Smooth muscle cell (in vitro differentiated cells): ENCODE results near the gene RCOR2. TPM values are rescaled to one million over a fixed set of nuclear protein-coding genes. Genes with fewer than 3 reads are reported as not detected.
A peak's percentile ranks its signal among the peaks of the same experiment; 100 is the strongest.

Source experiments
- DNase-seq: peaks from one replicate; lab custom pipeline; 2025; ENCODE audit not compliant: unreplicated experiment; lab: John Stamatoyannopoulos, UW
- H2AFZ ChIP-seq: fragments of 200-600 bp; sonication (generic); 2 replicates; pipeline ENCODE4 v1.6.0; 2016; ENCODE audit warnings: antibody characterized with exemption, low read depth, mild to moderate bottlenecking
- H3F3A ChIP-seq: fragments of 200-600 bp; sonication (generic); 2 replicates; pipeline ENCODE4 v1.6.0; 2017; ENCODE audit warnings: antibody characterized with exemption, low read depth
- H3K27ac ChIP-seq: fragments of 200-600 bp; sonication (generic); 2 replicates; pipeline ENCODE4 v1.5.1; 2016; ENCODE audit warnings: low read depth, mild to moderate bottlenecking
- H3K27me3 ChIP-seq: fragments of 200-600 bp; sonication (generic); 2 replicates; pipeline ENCODE4 v1.6.1; 2016; ENCODE audit warnings: low read depth, mild to moderate bottlenecking
- H3K36me3 ChIP-seq: fragments of 200-600 bp; sonication (generic); 2 replicates; pipeline ENCODE4 v1.5.1; 2016; ENCODE audit warnings: low read depth
- H3K4me1 ChIP-seq: fragments of 200-600 bp; sonication (generic); 2 replicates; pipeline ENCODE4 v1.5.1; 2016; ENCODE audit warnings: low read depth
- H3K4me2 ChIP-seq: fragments of 200-600 bp; sonication (generic); 2 replicates; pipeline ENCODE4 v1.6.0; 2016; ENCODE audit warnings: mild to moderate bottlenecking
- H3K4me3 ChIP-seq: fragments of 200-600 bp; sonication (generic); 2 replicates; pipeline ENCODE4 v1.5.1; 2016; ENCODE audit warnings: mild to moderate bottlenecking
- H3K79me2 ChIP-seq: fragments of 200-600 bp; sonication (generic); 2 replicates; pipeline ENCODE4 v1.6.0; 2016; ENCODE audit warnings: low read depth, mild to moderate bottlenecking
- H3K9ac ChIP-seq: fragments of 200-600 bp; sonication (generic); 2 replicates; pipeline ENCODE4 v1.6.0; 2016; ENCODE audit warnings: low read depth
- H3K9me3 ChIP-seq: fragments of 200-600 bp; sonication (generic); replicated peaks from 2 replicates; pipeline ENCODE4 v1.5.1; 2016; ENCODE audit warnings: low read depth
- H4K20me1 ChIP-seq: fragments of 200-600 bp; sonication (generic); 2 replicates; pipeline ENCODE4 v1.6.0; 2016; ENCODE audit warnings: low read depth
- CTCF ChIP-seq: fragments of 200-600 bp; sonication (generic); IDR thresholded peaks from 2 replicates; pipeline ENCODE4 v1.5.1; 2017; ENCODE audit warnings: borderline replicate concordance, mild to moderate bottlenecking, antibody characterized with exemption; ENCODE audit not compliant: insufficient read depth, poor library complexity, severe bottlenecking
- WGBS: methylation state at CpG from one replicate; pipeline ENCODE4 v1.1.7; 2016; ENCODE audit warnings: low lambda C conversion rate; 5-methylcytosine and 5-hydroxymethylcytosine counted together
- polyA plus RNA-seq: library from polyadenylated mRNA; unstranded; fragments of >200 nt; fragmentation: Nextera tagmentation; extraction: Ambion mirVana; gene quantifications from 2 replicates; pipeline ENCODE4 v1.2.1, GENCODE V29; 2016
- total RNA-seq: library from RNA; depleted of rRNA; stranded (reverse); fragments of >200 nt; gene quantifications from 2 replicates; pipeline ENCODE4 v1.2.3, GENCODE V29; 2014

Gene RCOR2
- total and polyA plus RNA-seq, 2 experiments from 2014 or later = 8.5 to 8.7 TPM

- H4K20me1 ChIP-seq = peaks cover 99% of the 10 kb centered on the region
- H3K4me1 ChIP-seq = peaks cover 5% of the 10 kb centered on the region
- H3K27me3 ChIP-seq = no peaks in the 10 kb centered on the region
- H3K9me3 ChIP-seq = no peaks in the 10 kb centered on the region
- H3K36me3 ChIP-seq = no peaks in the 10 kb centered on the region
- H3K27ac ChIP-seq = peak overlapping the region; percentile 37
- H3K79me2 ChIP-seq = peaks cover 84% of the 10 kb centered on the region
- H3F3A ChIP-seq = peaks cover 14% of the 10 kb centered on the region
- H3K4me3 ChIP-seq = no peak overlapping the region
- no peak overlapping the region for H2AFZ ChIP-seq
- WGBS = 36% methylated on average over 11 of the region's 11 CpGs
- H3K4me2 ChIP-seq = peak overlapping the region; percentile 60
- peak; percentile 13 for TF ChIP-seq CTCF
- DNase-seq = peak; percentile 25
- no peak overlapping the region for H3K9ac ChIP-seq
Measured at GRCh38 chr11:63871962-63872799, 44.8 kb downstream of the RCOR2 start.

GRCh38 chr11:63870351-63871140 lies 46.4 kb downstream of the RCOR2 start:
- 86% methylated on average over 14 of the region's 14 CpGs for WGBS
- H3K4me1 ChIP-seq = peaks cover 5% of the 10 kb centered on the region
- H3K4me3 ChIP-seq = no peak overlapping the region
- H3K4me2 ChIP-seq = no peak overlapping the region
- peaks cover 99% of the 10 kb centered on the region for H4K20me1 ChIP-seq
- no peak overlapping the region for H3K9ac ChIP-seq
- no peak overlapping the region for H2AFZ ChIP-seq
- peaks cover 80% of the 10 kb centered on the region for H3K79me2 ChIP-seq
- H3K9me3 ChIP-seq = no peaks in the 10 kb centered on the region
- H3K27ac ChIP-seq = no peak overlapping the region
- no peak for DNase-seq
- peaks cover 14% of the 10 kb centered on the region for H3F3A ChIP-seq
- H3K36me3 ChIP-seq = no peaks in the 10 kb centered on the region
- H3K27me3 ChIP-seq = no peaks in the 10 kb centered on the region
- TF ChIP-seq CTCF = no peak

GRCh38 chr11:63869683-63870082 lies 47.3 kb downstream of the RCOR2 start:
- peaks cover 99% of the 10 kb centered on the region for H4K20me1 ChIP-seq
- TF ChIP-seq CTCF = no peak
- DNase-seq = no peak
- peaks cover 80% of the 10 kb centered on the region for H3K79me2 ChIP-seq
- H3K4me1 ChIP-seq = peaks cover 5% of the 10 kb centered on the region
- H3K27me3 ChIP-seq = no peaks in the 10 kb centered on the region
- H3K9me3 ChIP-seq = no peaks in the 10 kb centered on the region
- WGBS = 94% methylated on average over 8 of the region's 8 CpGs
- H3K36me3 ChIP-seq = no peaks in the 10 kb centered on the region
- no peak overlapping the region for H3K9ac ChIP-seq
- H3K4me3 ChIP-seq = no peak overlapping the region
- H3K4me2 ChIP-seq = no peak overlapping the region
- no peak overlapping the region for H2AFZ ChIP-seq
- H3F3A ChIP-seq = peaks cover 19% of the 10 kb centered on the region
- no peak overlapping the region for H3K27ac ChIP-seq
